ENCODE results near the gene MYH2.
"Not testable (repeated sequence)": the region's sequence is repeated elsewhere in the genome, so short reads cannot be mapped to it uniquely, and the experiment has no call there.

MYH2 gene

GRCh38 chr17:10549096-10549842 is at the start of gene MYH2:
Gene MYH2, minus strand, starts transcription at chr17:10549658. Its CDS starts 1,738 bp downstream, at chr17:10547920.
- no peak for DNase-seq (ENCODE audit: low read depth in 2 of 3, low spot score in 2 of 3)

DNA sequence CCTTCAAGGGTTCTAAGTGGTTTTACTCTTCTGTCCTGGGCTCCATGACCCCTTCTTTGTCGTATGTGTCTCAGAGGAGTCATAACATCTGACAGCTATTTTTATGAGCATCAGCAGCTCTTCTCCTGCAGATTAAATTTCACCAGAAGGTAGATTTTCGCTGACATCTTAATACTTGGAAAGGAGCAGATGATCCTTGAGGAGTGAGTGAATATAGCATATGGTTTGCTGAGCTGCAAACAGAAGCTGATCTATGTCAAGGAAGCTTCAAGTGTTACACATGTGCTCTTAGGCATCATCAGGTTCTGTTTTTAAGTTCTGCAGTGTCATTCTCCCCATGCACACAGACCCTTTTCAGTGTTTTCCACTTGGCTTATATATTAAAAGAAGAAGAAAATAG is 49.2 kb upstream of the MYH2 start:
- DNase-seq (ENCODE audit: low read depth in 2 of 3, low spot score in 2 of 3): no peak

DNA sequence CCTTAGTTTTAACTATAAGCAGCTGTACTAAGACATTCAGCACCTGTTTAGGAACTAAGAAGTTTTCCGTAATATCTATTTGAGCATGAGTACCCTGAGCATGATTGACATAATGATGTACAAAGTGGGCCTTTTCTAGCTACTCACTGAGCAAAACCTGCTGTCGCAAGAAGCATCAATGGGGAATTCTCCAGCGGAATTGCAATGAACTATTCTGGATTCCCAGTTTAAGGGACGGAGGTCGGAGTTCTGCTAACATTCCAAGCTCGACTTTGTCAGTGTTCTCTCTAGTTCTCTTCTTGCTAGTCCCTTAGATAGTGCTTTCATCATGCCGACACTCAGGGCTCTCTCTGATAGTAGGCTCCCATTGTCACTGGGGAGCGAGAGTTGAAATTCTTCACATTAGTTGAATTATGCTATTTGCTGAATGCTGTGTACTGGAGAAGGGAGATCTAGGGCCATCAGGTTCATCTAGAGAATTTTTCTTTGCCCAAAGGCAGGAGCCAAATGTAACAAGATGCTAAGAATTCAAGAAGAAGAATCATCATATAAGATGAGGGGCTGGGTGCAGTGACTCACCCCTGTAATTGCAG is 40.2 kb upstream of the MYH2 start:
- DNase-seq (ENCODE audit: low read depth in 2 of 3, low spot score in 2 of 3): no peak

DNA sequence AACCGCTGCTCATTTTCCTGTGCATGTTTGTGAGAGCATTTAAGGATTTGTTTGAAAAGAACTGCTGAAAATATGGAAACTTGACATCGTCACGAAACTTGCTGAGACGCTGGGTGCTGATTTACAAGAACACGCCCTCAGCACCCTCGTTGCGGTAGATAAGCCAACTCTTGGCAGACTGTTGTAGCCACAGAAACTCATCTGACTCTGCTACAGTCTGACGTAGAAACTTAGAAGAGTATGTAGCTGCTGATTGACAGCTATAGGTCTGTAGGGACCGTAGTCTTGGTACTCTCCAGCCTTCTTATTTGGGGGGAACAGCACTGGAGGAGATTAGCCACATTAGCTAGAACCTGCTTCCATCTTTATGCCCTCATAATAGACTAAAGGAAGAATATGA is 36.1 kb upstream of the MYH2 start:
- no peak for DNase-seq (ENCODE audit: low read depth in 2 of 3, low spot score in 2 of 3)

GRCh38 chr17:10583834-10584233 is 34.4 kb upstream of the MYH2 start:
- DNase-seq (ENCODE audit: low read depth in 2 of 3, low spot score in 2 of 3): no peak

GRCh38 chr17:10579270-10579669 is 29.8 kb upstream of the MYH2 start:
- DNase-seq (ENCODE audit: low read depth in 2 of 3, low spot score in 2 of 3): no peak

- DNase-seq (ENCODE audit: low read depth in 2 of 3, low spot score in 2 of 3): no peak
Measured at GRCh38 chr17:10574324-10574723, 24.9 kb upstream of the MYH2 start.

DNA sequence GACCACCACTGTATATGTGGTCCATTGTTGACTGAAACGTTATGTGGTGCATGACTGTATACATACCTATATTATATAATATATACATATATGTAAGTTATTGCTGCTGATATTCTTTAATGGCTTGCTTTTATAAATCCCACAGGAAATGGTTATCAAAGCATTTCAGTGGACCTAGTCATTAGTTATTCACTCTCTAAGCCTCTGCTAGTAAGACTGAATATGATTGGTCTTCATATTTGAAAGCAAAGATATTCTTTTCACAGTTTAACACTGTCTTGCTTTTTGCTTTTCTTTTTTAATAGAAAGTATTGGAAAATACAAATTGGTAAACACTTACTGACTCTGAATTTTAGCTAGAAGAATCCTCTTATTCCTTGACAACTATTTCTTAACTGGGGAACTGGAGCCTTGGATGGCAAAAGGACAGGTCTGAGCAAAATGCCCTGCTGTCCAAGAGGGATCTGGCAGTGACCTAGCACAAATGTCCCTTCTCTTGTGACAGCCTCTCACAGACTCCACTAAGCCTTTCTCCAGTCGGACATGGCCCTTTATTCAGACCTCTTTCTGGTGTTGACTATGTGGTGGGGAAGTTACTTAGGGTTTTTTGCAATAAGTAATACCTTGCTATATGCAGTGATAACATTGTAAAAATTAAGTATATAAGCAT is 14.7 kb upstream of the MYH2 start:
- DNase-seq (ENCODE audit: low read depth in 2 of 3, low spot score in 2 of 3): no peak

DNA sequence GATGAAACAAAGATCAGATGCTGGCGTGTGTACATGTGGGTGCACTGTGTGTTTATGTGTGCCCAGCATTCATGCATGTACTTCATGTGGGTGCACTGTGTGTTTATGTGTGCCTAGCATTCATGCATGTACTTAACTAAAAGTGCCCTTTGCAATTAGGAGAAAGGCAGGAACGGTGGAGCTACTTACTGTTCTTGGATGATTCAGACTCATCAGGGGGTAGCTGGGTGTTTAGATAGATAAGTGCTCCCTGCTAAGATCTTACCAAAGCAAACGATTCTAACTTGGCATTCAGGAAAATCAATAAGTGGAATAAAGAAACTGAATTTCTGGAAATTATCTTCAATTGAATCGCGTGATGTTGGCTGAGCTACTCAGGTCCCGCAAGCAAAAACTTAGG is 8.6 kb upstream of the MYH2 start:
- DNase-seq (ENCODE audit: low read depth in 2 of 3, low spot score in 2 of 3): no peak

- DNase-seq (ENCODE audit: low read depth in 2 of 3, low spot score in 2 of 3): no peak
Measured at GRCh38 chr17:10557422-10557821, 8.0 kb upstream of the MYH2 start.

GRCh38 chr17:10556301-10557005 is 7.0 kb upstream of the MYH2 start:
- DNase-seq (ENCODE audit: low read depth in 2 of 3, low spot score in 2 of 3): no peak

DNA sequence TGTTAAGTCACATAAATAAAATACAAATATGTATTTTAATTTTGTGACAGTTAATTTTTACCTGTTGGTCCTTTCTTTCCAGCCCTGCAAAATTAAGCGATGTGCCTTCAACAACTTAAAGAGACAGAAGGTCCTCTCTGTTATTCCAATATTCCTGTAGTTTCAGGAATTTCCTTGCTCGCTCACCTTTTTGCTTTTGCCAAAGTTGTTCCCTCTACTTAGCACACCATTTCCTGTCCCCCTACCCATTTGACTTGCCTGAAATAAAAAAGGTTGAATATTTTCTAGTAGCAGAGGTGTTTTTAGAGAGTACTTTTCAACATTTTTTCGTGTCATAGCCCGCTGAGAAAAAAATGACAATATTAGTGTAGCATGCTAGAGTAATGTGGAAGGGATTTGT is 556 bp upstream of the MYH2 start:
- DNase-seq (ENCODE audit: low read depth in 2 of 3, low spot score in 2 of 3): no peak

DNA sequence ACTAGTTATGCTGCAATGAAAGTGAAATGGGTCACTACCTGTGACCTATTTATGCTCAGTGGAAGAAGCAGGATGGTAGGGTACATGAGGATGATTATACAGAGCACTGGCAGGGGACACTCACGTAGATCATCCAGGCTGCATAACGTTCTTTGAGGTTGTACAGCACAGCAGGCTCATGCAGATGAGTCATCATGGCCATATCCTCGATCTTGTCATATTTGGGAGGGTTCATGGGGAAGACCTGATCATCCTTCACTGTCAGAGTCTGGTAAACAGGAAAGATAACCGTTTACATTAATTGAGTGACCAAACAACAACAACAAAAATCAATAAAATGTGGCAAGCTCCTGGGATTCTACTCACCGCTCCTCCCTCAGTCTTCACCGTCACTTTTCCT is 2.1 kb downstream of the MYH2 start:
- DNase-seq (ENCODE audit: low read depth in 2 of 3, low spot score in 2 of 3): no peak

DNA sequence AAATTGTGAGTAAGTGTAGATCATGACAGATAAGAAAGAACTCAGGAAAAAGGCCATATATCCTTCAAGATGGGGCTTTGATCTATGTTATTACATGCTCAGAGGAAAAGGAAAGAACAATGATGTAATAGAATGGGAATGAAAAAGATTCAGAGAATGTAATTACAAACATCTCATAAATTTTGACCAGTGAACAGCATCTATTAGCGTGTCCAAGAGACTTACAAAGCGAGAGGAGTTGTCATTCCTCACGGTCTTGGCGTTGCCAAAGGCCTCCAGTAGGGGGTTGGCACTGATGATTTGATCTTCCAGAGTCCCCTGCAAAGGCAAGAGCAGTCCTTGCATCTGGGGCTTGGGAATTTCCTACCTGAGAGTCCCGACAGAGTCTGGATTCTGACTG is 6.0 kb downstream of the MYH2 start:
- DNase-seq (ENCODE audit: low read depth in 2 of 3, low spot score in 2 of 3): not testable (repeated sequence)

GRCh38 chr17:10541179-10541578 is 8.3 kb downstream of the MYH2 start:
- not testable (repeated sequence) for DNase-seq (ENCODE audit: low read depth in 2 of 3, low spot score in 2 of 3)

GRCh38 chr17:10532026-10532425 is 17.4 kb downstream of the MYH2 start:
- no peak for DNase-seq (ENCODE audit: low read depth in 2 of 3, low spot score in 2 of 3)

- DNase-seq (ENCODE audit: low read depth in 2 of 3, low spot score in 2 of 3): no peak
Measured at GRCh38 chr17:10527419-10527818, 22.0 kb downstream of the MYH2 start.

GRCh38 chr17:10526517-10526916 is 22.9 kb downstream of the MYH2 start:
- DNase-seq (ENCODE audit: low read depth in 2 of 3, low spot score in 2 of 3): no peak

DNA sequence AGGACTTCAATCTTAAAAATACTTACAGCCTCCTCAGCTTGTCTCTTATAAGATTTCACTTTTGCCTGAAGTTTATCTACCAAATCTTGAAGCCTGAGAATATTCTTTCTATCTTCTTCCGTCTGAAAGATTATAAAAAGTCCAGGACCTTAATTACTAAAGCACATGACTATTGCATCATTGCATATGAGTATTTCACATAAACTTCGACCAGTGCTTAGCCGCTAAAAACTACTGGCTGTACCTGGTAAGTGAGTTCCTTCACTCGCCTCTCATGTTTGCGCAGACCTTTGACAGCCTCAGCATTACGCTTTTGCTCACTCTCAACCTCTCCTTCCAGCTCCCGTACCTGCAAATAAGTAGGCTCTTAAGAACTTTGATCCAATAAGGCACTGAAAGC is 26.4 kb downstream of the MYH2 start:
- no peak for DNase-seq (ENCODE audit: low read depth in 2 of 3, low spot score in 2 of 3)

GRCh38 chr17:10521949-10522348 is 27.5 kb downstream of the MYH2 start:
- no peak for DNase-seq (ENCODE audit: low read depth in 2 of 3, low spot score in 2 of 3)

GRCh38 chr17:10518271-10519037 is 31.0 kb downstream of the MYH2 start, which contains the start of gene MYH1:
Gene MYH1, minus strand, starts transcription at chr17:10518542. Its CDS starts 1,900 bp downstream, at chr17:10516642.
- no peak for DNase-seq (ENCODE audit: low read depth in 2 of 3, low spot score in 2 of 3)
